Vagina (tissue), 2 donors: Measurements from ENCODE around the gene PSMD8. TPM values are rescaled to one million over a fixed set of nuclear protein-coding genes. Genes with fewer than 3 reads are reported as not detected.

ENCODE experiments used
- DNase-seq, 2 donors: peaks; one replicate each; pipeline ENCODE4 v3.0.0-alpha.2; 2017; ENCODE audit errors: extremely low spot score in 2 of 2
- H3K27ac ChIP-seq: fragments of 200-600 bp; sonication (generic); one replicate; pipeline ENCODE4 v1.5.1; 2019
- H3K27me3 ChIP-seq: fragments of 200-600 bp; sonication (generic); one replicate; pipeline ENCODE4 v1.5.1; 2019
- H3K36me3 ChIP-seq, 2 donors: fragments of 200-600 bp; sonication (generic); one replicate each; pipeline ENCODE4 v1.5.1; 2017 to 2019
- H3K4me1 ChIP-seq: fragments of 200-600 bp; sonication (generic); one replicate; pipeline ENCODE4 v1.5.1; 2019
- H3K4me3 ChIP-seq, 2 donors: fragments of 200-600 bp; sonication (generic); 1 replicate in 1 of 2; 2 replicates in 1 of 2; pipeline ENCODE4 v1.5.1; 2016 to 2019
- H3K9me3 ChIP-seq: fragments of 200-600 bp; sonication (generic); one replicate; pipeline ENCODE4 v1.5.1; 2019
- POLR2A ChIP-seq, 2 donors: fragments of 450-650 bp; IDR thresholded peaks; one replicate each; pipeline ENCODE4 v1.6.1; 2017; ENCODE audit warnings: antibody characterized with exemption in 2 of 2, mild to moderate bottlenecking in 2 of 2, moderate library complexity in 2 of 2
- POLR2AphosphoS5 ChIP-seq, 2 donors: sonication (generic); formaldehyde crosslinking; IDR thresholded peaks; one replicate each; pipeline ENCODE4 v1.9.0; 2017; ENCODE audit warnings: antibody characterized with exemption in 2 of 2, mild to moderate bottlenecking in 2 of 2, low read depth in 1 of 2; ENCODE audit not compliant: insufficient read depth in 1 of 2
- intact Hi-C: fragments of 100-400 bp; cut with DNase I; formaldehyde crosslinking; loops from one replicate; pipeline ENCODE4 v1.15.1; 2023
- total RNA-seq: library from RNA; depleted of rRNA; stranded (reverse); fragments of >200 nt; gene quantifications from one replicate; pipeline ENCODE4 v1.2.3, GENCODE V29; 2016
- TF ChIP-seq, protein P1 (sequence below), 3 experiments: fragments of 450-650 bp in 2 of 3; fragments of 200-600 bp in 1 of 3; sonication (generic) in 1 of 3; IDR thresholded peaks; one replicate each; pipeline ENCODE4 v1.5.1; 2017 to 2019; ENCODE audit warnings: antibody characterized with exemption in 3 of 3, mild to moderate bottlenecking in 2 of 3, moderate library complexity in 2 of 3

The PSMD8 gene
- 169 TPM for total RNA-seq

DNA sequence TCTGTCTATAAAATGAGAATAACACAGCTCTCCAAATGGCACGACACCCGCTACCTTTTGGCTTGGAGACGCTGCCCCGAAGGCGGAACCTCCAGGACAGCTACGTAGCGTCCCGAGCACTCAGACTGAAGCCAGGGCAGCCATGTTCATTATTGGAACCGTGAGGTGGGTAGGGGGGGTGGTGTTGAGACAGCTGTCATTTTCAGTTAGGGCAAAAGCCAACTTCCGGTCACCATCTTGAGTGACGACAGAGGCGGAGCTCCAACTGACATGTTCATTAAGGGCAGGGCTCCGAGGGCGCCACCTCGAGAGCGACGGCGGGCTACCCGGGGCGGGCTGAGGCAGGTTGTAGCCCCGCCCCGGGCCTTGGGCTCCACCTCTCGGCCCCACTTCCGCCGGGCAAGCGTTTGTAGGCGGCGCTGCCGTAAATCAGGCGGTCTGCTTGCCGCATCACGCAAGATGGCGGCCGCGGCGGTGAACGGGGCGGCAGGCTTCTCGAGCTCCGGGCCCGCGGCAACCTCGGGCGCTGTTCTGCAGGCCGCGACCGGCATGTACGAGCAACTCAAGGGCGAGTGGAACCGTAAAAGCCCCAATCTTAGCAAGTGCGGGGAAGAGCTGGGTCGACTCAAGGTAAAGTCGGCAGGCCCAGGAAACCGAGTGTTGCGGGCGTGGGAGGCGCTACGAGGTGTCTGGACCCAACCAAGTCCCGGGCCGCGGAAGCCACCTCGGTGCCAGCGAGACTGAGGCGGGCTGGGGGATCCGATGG is at the start of gene PSMD8:
Gene PSMD8, plus strand, starts transcription at position 240 of the 766 bp plus-strand sequence. Its CDS starts 31 bp downstream, at position 271.
- H3K27me3 ChIP-seq, result no peaks in the 10 kb centered on the region
- peaks cover 29% of the 10 kb centered on the region for H3K4me1 ChIP-seq
- TF ChIP-seq, protein P1, sequence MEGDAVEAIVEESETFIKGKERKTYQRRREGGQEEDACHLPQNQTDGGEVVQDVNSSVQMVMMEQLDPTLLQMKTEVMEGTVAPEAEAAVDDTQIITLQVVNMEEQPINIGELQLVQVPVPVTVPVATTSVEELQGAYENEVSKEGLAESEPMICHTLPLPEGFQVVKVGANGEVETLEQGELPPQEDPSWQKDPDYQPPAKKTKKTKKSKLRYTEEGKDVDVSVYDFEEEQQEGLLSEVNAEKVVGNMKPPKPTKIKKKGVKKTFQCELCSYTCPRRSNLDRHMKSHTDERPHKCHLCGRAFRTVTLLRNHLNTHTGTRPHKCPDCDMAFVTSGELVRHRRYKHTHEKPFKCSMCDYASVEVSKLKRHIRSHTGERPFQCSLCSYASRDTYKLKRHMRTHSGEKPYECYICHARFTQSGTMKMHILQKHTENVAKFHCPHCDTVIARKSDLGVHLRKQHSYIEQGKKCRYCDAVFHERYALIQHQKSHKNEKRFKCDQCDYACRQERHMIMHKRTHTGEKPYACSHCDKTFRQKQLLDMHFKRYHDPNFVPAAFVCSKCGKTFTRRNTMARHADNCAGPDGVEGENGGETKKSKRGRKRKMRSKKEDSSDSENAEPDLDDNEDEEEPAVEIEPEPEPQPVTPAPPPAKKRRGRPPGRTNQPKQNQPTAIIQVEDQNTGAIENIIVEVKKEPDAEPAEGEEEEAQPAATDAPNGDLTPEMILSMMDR (IDR thresholded peaks at IDR 0.05), result no peak
- TF ChIP-seq POLR2A (IDR thresholded peaks at IDR 0.05) (peak; percentile 46 to 84), POLR2AphosphoS5 (IDR thresholded peaks at IDR 0.05; ENCODE audit: insufficient read depth in 1 of 2, low read depth in 1 of 2) (peak; percentile 97 to 98)
- intact Hi-C loops, result no loop called here
- H3K4me3 ChIP-seq, result peak within 1 kb of the TSS; percentile 92 to 97
- peak; percentile 99 to 100 for DNase-seq
- H3K9me3 ChIP-seq, result no peaks in the 10 kb centered on the region
- peak within 1 kb of the TSS; percentile 88 for H3K27ac ChIP-seq
- H3K36me3 ChIP-seq, result peaks cover 0 to 17% of the 10 kb centered on the region in 2 donors

DNA sequence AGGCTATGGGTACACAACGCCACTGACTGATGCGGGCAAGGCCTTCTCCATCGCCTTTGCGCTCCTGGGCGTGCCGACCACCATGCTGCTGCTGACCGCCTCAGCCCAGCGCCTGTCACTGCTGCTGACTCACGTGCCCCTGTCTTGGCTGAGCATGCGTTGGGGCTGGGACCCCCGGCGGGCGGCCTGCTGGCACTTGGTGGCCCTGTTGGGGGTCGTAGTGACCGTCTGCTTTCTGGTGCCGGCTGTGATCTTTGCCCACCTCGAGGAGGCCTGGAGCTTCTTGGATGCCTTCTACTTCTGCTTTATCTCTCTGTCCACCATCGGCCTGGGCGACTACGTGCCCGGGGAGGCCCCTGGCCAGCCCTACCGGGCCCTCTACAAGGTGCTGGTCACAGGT is 47.8 kb upstream of the PSMD8 start:
- no peaks in the 10 kb centered on the region for H3K9me3 ChIP-seq
- peaks cover 24% of the 10 kb centered on the region for H3K4me1 ChIP-seq
- no peak overlapping the region for H3K27ac ChIP-seq
- no peak for DNase-seq
- TF ChIP-seq, protein P1 (IDR thresholded peaks at IDR 0.05), result no peak
- TF ChIP-seq POLR2AphosphoS5 (IDR thresholded peaks at IDR 0.05; ENCODE audit: insufficient read depth in 1 of 2, low read depth in 1 of 2) (no peak), POLR2A (IDR thresholded peaks at IDR 0.05) (no peak)
- no peaks in the 10 kb centered on the region for H3K27me3 ChIP-seq
- no peak overlapping the region for H3K4me3 ChIP-seq
- peaks cover 0 to 21% of the 10 kb centered on the region in 2 donors for H3K36me3 ChIP-seq
- intact Hi-C loops, result no loop called here

- Histone ChIP-seq H3K9me3 (no peaks in the 10 kb centered on the region), H3K36me3 (peaks cover 0 to 21% of the 10 kb centered on the region in 2 donors), H3K27me3 (no peaks in the 10 kb centered on the region), H3K27ac (no peak overlapping the region), H3K4me1 (no peaks in the 10 kb centered on the region), H3K4me3 (no peak overlapping the region)
- no peak for TF ChIP-seq POLR2A (IDR thresholded peaks at IDR 0.05)
- TF ChIP-seq, protein P1 (IDR thresholded peaks at IDR 0.05), result no peak
- DNase-seq, result no peak
- intact Hi-C loops, result no loop called here
Measured at GRCh38 chr19:38329651-38330050, 44.7 kb upstream of the PSMD8 start.

GRCh38 chr19:38331728-38332127 is 42.6 kb upstream of the PSMD8 start:
- intact Hi-C loops, result loop anchor here (1.0 kb wide), 1 partner anchor 9 kb away; no protein-coding TSS in a partner anchor
- H3K27me3 ChIP-seq, result no peaks in the 10 kb centered on the region
- no peak overlapping the region for H3K27ac ChIP-seq
- no peak overlapping the region for H3K4me3 ChIP-seq
- no peaks in the 10 kb centered on the region for H3K9me3 ChIP-seq
- no peaks in the 10 kb centered on the region for H3K4me1 ChIP-seq
- DNase-seq, result no peak
- TF ChIP-seq POLR2AphosphoS5 (IDR thresholded peaks at IDR 0.05; ENCODE audit: insufficient read depth in 1 of 2, low read depth in 1 of 2), result no peak
- H3K36me3 ChIP-seq, result peaks cover 0 to 18% of the 10 kb centered on the region in 2 donors

GRCh38 chr19:38333245-38333644 is 41.1 kb upstream of the PSMD8 start:
- H3K27ac ChIP-seq, result no peak overlapping the region
- no peak overlapping the region for H3K4me3 ChIP-seq
- H3K9me3 ChIP-seq, result no peaks in the 10 kb centered on the region
- peaks cover 8% of the 10 kb centered on the region for H3K4me1 ChIP-seq
- no peak for TF ChIP-seq POLR2AphosphoS5 (IDR thresholded peaks at IDR 0.05; ENCODE audit: insufficient read depth in 1 of 2, low read depth in 1 of 2)
- no peak for TF ChIP-seq POLR2A (IDR thresholded peaks at IDR 0.05)
- intact Hi-C loops, result no loop called here
- no peak for DNase-seq
- H3K36me3 ChIP-seq, result peaks cover 0 to 3% of the 10 kb centered on the region in 2 donors
- no peaks in the 10 kb centered on the region for H3K27me3 ChIP-seq
